GM19328 (cell line): ENCODE measurements around the gene ARID2.

ENCODE experiments used
- ATAC-seq: cut with Tn5 transposase; IDR thresholded peaks from one replicate; pipeline ENCODE4 v1.9.1; 2021; ENCODE audit warnings: mild to moderate bottlenecking, moderate library complexity; ENCODE audit not compliant: unreplicated experiment

Gene ARID2

DNA sequence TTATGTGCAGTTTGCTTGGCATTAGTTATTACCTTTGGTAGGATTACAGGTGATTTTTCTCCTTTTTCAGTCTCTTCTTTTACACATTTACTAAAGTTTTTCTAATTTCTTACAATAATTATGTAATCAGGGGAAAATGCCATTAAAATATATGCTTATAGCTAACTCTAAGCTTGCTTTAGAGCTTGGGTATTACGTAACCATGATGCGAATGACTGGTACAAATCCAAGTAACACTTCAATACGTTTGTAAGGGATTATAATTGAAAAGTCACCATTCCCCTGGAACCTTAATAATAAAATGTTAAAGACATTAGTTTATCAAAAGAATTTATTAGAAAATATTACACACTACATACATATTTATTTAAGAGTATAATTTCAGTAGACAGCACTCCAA lies 189.3 kb downstream of the ARID2 start:
- ATAC-seq: no peak

DNA sequence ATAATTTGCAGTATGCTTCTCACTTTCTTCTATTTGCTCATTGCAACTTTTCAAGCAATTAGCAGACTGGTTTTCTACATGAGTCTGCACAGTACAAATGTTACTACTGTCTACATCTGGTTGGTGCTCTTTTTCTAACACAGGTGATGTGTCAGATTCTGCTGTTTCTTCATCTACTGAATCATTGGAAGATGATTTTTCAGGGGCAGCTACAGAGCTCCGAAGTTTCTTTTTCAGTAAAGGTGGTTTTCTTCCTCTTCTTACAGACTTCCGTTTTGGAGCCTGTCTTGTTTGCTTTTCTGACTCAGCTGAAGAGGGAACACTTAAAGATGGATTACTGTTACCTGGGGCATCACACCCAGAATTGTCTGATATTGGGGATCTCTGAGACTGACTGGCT lies 198.8 kb downstream of the ARID2 start:
- no peak for ATAC-seq

- ATAC-seq: no peak
Observed at GRCh38 chr12:45930369-45930768, 200.9 kb downstream of the ARID2 start.

DNA sequence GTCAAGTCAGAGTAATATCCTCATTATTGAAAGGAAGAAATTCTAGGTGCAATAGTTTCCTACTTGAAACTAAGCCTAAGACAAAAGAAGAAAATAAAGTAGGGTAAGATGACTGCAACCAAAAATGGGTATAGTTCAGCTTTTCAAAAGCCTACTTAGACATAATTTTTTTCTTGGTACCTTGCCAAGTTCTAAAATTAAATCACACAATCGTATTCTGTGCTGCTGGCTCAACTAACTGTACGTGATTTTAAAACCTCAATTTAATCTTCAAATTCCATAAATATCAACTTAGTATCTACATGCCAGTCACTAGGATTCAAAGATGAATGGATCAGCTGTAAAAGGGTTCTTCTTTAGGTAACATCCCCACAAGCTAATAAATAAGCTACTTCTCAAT lies 204.0 kb downstream of the ARID2 start:
- no peak for ATAC-seq

- no peak for ATAC-seq
Observed at GRCh38 chr12:45934956-45935355, 205.4 kb downstream of the ARID2 start.

GRCh38 chr12:45938566-45938965 lies 209.1 kb downstream of the ARID2 start:
- ATAC-seq: no peak

DNA sequence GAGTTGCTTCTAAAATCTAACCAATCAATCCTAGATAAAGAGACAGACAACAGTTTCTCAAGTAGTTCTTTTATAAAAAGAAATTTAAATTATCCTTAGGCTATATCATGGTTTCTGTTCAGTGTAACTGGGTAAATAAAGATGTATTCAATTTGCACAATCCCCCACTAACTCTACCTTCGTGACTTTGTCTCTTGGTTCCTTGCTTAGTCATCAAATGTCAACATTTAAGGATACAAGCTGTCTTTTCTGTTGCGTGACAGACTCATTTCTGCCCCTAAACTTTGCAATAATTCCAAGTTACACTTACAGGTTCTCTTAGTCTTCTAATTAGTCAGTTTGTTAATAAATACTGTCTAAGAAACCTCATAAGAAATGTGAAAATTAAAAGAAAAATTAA lies 210.3 kb downstream of the ARID2 start:
- no peak for ATAC-seq

- no peak for ATAC-seq
Observed at GRCh38 chr12:45944771-45945170, 215.3 kb downstream of the ARID2 start.

GRCh38 chr12:45946435-45946834 lies 216.9 kb downstream of the ARID2 start:
- ATAC-seq: no peak

- no peak for ATAC-seq
Observed at GRCh38 chr12:45948546-45948945, 219.0 kb downstream of the ARID2 start.
